Choroid plexus epithelial cell (primary cell): Measurements from ENCODE around the gene ONECUT1.

Source experiments
- DNase-seq: peaks from one replicate; pipeline ENCODE4 v3.0.0-alpha.2; 2010; ENCODE audit warnings: low read depth
- H3K4me3 ChIP-seq: 2 replicates; pipeline ENCODE4 v1.5.1; 2011; ENCODE audit warnings: low read depth, mild to moderate bottlenecking, control low read depth, low read length, moderate library complexity
- CTCF ChIP-seq: conservative IDR thresholded peaks from 2 replicates; pipeline ENCODE4 v1.5.1; 2011; ENCODE audit warnings: low read depth, mild to moderate bottlenecking, control low read depth, inconsistent platforms, low read length, moderate library complexity

The ONECUT1 gene

GRCh38 chr15:52709187-52709981 is 80.8 kb downstream of the ONECUT1 start:
- no peak overlapping the region for H3K4me3 ChIP-seq
- no peak for TF ChIP-seq CTCF
- no peak for DNase-seq
